GM20431 (cell line): ENCODE measurements around the gene PLCZ1.

Experiments
- in situ Hi-C: fragments of 300-500 bp; cut with MseI, MboI; formaldehyde crosslinking; loops from one replicate; pipeline ENCODE4 v1.15.0; 2020; ENCODE audit warnings: low sequenced_read_pairs; ENCODE audit not compliant: unreplicated experiment

Gene PLCZ1

DNA sequence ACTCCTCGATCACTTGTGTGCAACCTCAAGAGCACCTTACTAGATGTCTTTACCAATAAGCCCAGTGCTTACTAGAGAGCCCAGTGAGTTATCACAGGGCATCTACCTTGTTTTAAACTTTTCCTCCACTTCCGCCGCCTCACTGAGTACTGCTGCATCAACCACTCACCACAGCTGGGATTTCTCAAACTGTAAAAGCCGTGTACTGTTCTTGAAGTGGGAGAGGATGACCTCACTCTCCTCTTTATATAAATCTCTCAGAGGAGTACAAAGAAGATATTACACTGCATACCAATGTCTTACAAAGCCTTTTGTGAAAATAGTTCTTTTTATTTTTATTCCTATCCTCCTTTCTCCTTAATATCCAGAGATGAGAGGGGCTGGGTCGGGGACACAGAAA, 94.1 kb downstream of the PLCZ1 start:
- in situ Hi-C loops = no loop called here

DNA sequence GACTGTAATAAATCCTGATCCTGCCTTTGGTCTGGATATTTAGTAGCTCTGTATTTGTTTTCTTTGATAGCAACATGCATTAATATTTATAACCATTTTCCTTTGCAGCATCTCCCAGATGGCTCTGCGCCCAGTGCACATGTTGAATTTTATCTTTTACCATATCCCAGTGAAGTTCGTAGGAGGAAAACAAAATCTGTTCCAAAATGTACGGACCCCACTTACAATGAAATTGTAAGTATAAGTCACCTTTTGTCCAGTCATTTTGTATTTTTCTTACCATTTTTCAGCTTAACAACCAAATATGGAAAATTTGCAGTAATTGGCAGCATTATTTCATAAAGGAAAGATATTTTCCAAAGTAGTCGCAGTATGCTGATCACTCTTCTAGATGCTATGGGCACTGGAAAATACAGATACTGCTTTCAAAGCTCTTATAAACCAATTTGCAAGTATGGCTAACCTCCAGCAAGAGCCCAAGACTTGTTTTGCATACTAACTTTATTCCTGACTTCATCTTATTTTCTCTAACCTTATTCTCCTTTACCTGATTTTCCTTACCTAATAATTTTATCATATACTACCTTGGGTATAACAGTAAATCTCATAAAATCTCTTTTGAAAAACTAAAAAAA, 97.4 kb downstream of the PLCZ1 start:
- in situ Hi-C loops = no loop called here

DNA sequence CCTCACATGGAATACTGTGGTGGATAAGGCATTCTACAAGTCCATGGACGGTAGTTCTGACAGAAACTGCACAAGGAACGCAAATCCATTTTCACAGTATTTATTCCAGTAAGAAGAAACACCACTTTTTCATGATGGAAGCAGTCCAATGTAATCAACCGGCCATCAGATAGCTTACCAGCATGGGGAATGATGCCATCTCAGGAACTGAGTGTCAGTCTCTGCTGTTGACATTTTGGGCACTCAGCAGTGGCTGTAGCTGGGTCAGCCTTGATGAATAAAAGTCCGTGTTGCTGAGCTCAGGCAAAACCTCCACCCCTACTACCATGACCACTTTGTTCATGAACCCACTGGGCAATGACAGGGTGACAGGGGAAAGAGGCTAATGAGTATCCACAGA, 103.4 kb downstream of the PLCZ1 start:
- in situ Hi-C loops = no loop called here
